Measurements from ENCODE around the gene BPIFB6. TPM values are rescaled to one million over a fixed set of nuclear protein-coding genes. Genes with fewer than 3 reads are reported as not detected.

Gene BPIFB6
- polyA plus RNA-seq, 1 of the 3 experiments (the other 2 are of a cell fraction), result not detected

DNA sequence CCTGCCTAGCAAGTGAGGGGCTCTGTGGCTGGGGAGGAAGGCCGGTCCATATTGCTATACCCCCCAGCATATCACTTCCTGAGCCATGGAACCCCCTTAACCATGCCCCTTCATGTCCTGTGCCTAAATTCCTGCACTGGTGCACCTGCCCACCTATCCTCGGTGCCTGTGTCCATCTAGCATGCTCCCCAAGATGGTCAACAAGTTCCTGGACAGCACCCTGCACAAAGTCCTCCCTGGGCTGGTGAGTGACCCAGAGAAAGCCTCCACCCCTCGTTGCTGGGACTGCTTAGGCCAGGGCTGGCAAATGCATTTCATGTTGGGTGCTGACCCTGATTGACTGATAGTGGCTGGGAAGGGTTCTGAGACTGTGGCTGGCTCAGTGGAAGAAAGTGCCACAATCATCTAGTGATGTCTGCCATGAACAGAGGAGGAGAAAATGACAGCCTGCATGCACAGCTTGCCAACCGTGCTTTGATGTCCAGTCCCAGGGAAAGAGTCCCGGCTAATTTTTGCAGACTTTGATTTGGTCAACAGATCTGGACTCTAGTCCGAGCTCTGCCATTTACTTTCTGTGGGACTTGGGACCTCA lies 3.5 kb downstream of the BPIFB6 start:
- Histone ChIP-seq H2AFZ (ENCODE audit: low read depth) (no peak overlapping the region), H3K79me2 (ENCODE audit: insufficient read depth) (no peaks in the 10 kb centered on the region), H3F3A (replicated peaks; ENCODE audit: insufficient read depth) (no peaks in the 10 kb centered on the region), H4K20me1 (ENCODE audit: insufficient read depth) (no peaks in the 10 kb centered on the region), H3K9me3 (no peaks in the 10 kb centered on the region), H3K27ac (ENCODE audit: low read depth in 2 of 2, low read length in 1 of 2) (no peak overlapping the region), H3K9me2 (no peaks in the 10 kb centered on the region), H3K4me1 (ENCODE audit: control insufficient read depth in 1 of 2, insufficient read depth in 2 of 2, low read depth in 1 of 2, low read length in 1 of 2) (no peaks in the 10 kb centered on the region), H3K4me3 (ENCODE audit: low read depth in 2 of 2, low read length in 1 of 2) (no peak overlapping the region), H3K4me2 (no peak overlapping the region), H3K9ac (no peak overlapping the region), H3K36me3 (replicated peaks in 1 of 2; ENCODE audit: control insufficient read depth in 1 of 2, insufficient read depth in 2 of 2, low read length in 1 of 2) (no peaks in the 10 kb centered on the region), H3K27me3 (ENCODE audit: insufficient read depth) (peaks cover 5% of the 10 kb centered on the region; the same call in 1 of the 2 replicates)
- ChIA-PET CTCF (interaction anchor here (1.2 kb wide), 1 partner anchor 16 kb away, joined by 3 read pairs; no protein-coding TSS in a partner anchor), POLR2A (no interaction called here)
- DNase-seq, result no peak
- 2% methylated on average over 6 of the region's 6 CpGs for WGBS (ENCODE audit: low lambda C conversion rate)
- TF ChIP-seq, protein P1, sequence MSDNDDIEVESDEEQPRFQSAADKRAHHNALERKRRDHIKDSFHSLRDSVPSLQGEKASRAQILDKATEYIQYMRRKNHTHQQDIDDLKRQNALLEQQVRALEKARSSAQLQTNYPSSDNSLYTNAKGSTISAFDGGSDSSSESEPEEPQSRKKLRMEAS (IDR thresholded peaks at IDR 0.05; ENCODE audit: low read depth), result no peak
- TF ChIP-seq, protein P2, sequence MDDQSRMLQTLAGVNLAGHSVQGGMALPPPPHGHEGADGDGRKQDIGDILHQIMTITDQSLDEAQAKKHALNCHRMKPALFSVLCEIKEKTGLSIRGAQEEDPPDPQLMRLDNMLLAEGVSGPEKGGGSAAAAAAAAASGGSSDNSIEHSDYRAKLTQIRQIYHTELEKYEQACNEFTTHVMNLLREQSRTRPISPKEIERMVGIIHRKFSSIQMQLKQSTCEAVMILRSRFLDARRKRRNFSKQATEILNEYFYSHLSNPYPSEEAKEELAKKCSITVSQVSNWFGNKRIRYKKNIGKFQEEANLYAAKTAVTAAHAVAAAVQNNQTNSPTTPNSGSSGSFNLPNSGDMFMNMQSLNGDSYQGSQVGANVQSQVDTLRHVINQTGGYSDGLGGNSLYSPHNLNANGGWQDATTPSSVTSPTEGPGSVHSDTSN (IDR thresholded peaks at IDR 0.05), result no peak
- TF ChIP-seq RCOR1 (IDR thresholded peaks at IDR 0.05; ENCODE audit: low read length) (no peak), RXRA (IDR thresholded peaks at IDR 0.05; ENCODE audit: borderline replicate concordance, low read depth) (no peak), TCF12 (IDR thresholded peaks at IDR 0.05) (no peak), FOXM1 (IDR thresholded peaks at IDR 0.05; ENCODE audit: low read depth) (no peak), RFX5 (IDR thresholded peaks at IDR 0.05; ENCODE audit: low read length) (no peak), MEF2A (IDR thresholded peaks at IDR 0.05; ENCODE audit: borderline replicate concordance, low read depth) (no peak), SMC3 (IDR thresholded peaks at IDR 0.05; ENCODE audit: low read depth, low read length) (no peak), CHD2 (IDR thresholded peaks at IDR 0.05; ENCODE audit: low read length, partially characterized antibody) (no peak)
- TF ChIP-seq, protein P3, sequence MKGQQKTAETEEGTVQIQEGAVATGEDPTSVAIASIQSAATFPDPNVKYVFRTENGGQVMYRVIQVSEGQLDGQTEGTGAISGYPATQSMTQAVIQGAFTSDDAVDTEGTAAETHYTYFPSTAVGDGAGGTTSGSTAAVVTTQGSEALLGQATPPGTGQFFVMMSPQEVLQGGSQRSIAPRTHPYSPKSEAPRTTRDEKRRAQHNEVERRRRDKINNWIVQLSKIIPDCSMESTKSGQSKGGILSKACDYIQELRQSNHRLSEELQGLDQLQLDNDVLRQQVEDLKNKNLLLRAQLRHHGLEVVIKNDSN (IDR thresholded peaks at IDR 0.05; ENCODE audit: borderline replicate concordance, low read depth), result no peak

DNA sequence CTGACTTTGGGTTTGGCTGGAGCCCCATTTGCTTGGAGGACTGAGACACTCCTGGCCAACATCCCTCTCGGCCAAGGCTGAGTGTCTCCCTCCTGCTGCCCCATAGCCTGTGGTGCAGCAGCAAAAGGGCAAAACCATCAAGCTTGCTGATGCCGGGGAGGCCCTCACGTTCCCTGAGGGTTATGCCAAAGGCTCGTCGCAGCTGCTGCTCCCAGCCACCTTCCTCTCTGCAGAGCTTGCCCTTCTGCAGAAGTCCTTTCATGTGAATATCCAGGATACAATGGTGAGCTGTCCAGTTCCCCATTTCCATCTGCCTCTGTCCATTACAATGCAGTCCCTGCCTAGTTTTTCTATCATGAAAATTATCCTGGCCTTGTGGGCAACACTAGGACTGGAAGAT lies 6.0 kb downstream of the BPIFB6 start:
- Histone ChIP-seq H3K79me2 (ENCODE audit: insufficient read depth) (no peaks in the 10 kb centered on the region), H3K9ac (no peak overlapping the region), H3K4me2 (no peak overlapping the region), H3K9me2 (no peaks in the 10 kb centered on the region), H3K4me3 (ENCODE audit: low read depth in 2 of 2, low read length in 1 of 2) (no peak overlapping the region), H2AFZ (ENCODE audit: low read depth) (no peak overlapping the region), H3F3A (replicated peaks; ENCODE audit: insufficient read depth) (no peaks in the 10 kb centered on the region), H3K36me3 (replicated peaks in 1 of 2; ENCODE audit: control insufficient read depth in 1 of 2, insufficient read depth in 2 of 2, low read length in 1 of 2) (no peaks in the 10 kb centered on the region), H3K27ac (ENCODE audit: low read depth in 2 of 2, low read length in 1 of 2) (no peak overlapping the region), H3K9me3 (no peaks in the 10 kb centered on the region), H4K20me1 (ENCODE audit: insufficient read depth) (no peaks in the 10 kb centered on the region), H3K27me3 (ENCODE audit: insufficient read depth) (no peaks in the 10 kb centered on the region), H3K4me1 (ENCODE audit: control insufficient read depth in 1 of 2, insufficient read depth in 2 of 2, low read depth in 1 of 2, low read length in 1 of 2) (no peaks in the 10 kb centered on the region)
- 0% methylated on average over 1 of the region's 5 CpGs for WGBS (ENCODE audit: low lambda C conversion rate)
- ChIA-PET CTCF (no interaction called here), POLR2A (no interaction called here)
- no peak for TF ChIP-seq SMC3 (IDR thresholded peaks at IDR 0.05; ENCODE audit: low read depth, low read length)
- no peak for DNase-seq

Measured in SK-N-SH (cell line).